ENCODE data around the gene VSTM2L.
A peak's percentile ranks its signal among the peaks of the same experiment; 100 is the strongest.

VSTM2L gene

DNA sequence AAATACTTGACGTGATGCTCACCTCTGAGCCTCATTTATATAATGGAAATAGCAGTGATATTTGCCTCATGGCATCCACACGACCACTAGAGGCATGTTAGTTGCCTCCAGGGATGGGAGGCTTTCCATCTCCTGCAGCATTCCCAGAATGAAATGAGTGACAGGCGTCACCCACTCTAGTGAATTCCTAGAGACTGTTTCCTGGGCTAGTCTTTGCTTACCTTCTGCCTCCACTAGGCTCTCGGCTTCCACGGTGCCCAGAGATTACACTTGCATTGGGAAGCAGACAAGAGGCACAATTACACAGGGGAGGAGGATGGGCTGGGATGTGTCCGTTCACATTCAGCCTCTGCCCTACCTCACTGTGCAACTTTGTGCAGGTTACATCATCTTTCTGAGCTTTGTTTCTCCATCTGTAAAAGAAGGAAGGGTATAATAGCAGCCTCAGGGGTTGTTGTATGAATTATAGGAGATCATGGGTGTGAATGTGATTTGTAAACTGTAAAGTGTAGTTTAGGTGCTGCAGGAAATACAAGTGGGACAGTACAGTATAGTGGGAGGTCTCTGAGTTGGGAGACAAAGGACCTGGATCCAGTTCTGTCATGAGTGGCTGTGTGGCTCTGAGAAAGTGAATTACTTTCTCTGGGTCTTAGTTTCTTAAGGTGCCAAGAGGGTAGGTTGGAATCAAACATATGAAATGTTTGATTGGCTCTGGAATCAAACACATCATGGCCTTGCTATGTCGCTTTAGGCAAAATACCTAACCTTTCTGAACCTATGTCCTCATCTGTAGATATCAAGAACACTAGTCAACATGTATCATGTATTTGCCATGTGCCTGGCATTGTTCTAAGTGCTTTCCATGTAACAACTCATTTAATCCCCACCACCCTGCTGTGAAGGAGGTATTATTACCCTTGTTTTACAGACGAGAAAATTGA is 3.6 kb upstream of the VSTM2L start:
- no peak for DNase-seq (ENCODE audit: low spot score)

DNA sequence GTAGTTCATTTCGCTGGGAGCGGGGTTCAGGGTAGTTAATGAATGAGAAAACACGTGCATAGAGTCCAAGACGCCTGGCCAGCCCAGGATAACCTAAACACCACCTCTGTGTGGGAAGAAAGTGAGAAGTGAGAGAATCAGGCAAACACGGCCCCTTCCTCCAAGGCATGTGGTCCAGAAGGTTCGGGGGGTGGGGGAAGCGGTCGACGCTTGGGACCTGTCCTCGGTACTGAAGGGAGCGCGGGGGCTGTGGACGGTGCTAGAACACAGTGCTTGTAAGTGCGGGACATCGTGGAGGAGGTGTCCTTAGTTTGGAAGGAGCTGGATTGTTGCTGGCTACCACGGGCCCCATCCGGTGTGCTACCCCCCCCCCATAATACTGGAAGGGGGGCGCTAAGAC is 1.7 kb upstream of the VSTM2L start:
- no peak for DNase-seq (ENCODE audit: low spot score)

DNA sequence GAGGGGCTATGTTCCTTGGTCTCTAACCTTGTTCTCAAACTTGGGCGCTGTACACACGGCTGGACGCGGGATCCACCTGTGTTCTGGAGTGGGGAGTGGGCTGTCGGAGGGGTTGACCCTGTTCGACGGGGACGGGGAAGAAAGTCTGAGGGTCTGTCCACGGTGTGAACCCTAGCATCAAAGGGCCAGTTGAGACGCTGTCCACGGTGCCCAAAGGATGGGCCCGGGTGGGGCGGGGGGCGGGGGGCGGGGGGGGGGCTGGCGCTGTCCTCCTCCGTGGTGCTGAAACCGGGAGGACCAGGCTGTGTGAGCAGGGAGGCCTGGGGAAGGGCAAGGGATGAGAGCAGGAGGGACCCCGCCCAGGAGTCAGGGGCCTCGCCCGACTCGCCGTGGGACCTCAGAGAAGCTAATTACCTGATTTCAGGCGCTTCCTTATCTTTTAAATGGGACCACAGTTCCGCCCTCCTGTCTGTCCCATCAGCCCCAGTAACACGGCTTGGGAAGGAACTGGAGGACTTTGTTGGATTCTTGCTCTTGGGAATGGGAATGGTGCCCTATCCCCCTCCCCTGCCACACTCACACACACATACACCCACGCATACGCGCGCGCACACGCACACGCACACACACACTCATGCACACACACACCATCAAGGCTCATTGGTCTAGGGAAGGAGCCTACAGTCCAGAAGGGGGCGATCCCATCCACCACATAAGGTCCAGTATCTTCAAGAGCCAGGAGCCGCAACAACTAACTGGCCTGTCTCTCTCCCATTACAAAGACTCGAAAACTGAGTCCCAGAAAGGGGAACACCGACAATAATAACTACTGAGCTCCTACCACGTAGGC is 1.0 kb upstream of the VSTM2L start:
- peak; percentile 76 for DNase-seq (ENCODE audit: low spot score)

DNA sequence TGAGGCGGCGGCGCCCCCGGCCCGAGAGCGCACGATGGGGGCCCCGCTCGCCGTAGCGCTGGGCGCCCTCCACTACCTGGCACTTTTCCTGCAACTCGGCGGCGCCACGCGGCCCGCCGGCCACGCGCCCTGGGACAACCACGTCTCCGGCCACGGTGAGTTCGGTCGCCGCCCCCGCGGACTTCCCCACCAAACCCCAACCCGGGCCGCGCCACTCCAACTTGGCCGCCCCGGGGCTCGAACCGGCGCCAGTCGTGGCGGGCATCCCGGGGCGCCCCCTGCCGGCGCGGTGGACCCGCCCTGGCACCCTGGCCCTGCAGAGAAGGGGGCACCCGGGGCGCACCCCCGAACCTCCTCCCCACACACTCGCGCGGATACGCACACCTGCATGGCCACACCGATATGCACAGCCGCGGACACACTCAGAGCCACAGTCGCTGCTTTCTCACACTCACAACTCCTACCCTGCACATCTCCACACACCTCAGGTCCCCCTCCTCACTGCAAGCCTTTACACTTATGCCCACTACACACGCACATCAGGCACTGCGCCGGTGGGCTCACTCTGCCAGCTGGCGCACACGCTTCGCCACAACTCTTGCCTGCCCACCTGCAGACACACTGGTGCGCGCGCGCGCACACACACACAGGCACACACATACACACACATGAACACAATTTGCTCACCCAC is 535 bp downstream of the VSTM2L start:
- DNase-seq (ENCODE audit: low spot score), result no peak

DNA sequence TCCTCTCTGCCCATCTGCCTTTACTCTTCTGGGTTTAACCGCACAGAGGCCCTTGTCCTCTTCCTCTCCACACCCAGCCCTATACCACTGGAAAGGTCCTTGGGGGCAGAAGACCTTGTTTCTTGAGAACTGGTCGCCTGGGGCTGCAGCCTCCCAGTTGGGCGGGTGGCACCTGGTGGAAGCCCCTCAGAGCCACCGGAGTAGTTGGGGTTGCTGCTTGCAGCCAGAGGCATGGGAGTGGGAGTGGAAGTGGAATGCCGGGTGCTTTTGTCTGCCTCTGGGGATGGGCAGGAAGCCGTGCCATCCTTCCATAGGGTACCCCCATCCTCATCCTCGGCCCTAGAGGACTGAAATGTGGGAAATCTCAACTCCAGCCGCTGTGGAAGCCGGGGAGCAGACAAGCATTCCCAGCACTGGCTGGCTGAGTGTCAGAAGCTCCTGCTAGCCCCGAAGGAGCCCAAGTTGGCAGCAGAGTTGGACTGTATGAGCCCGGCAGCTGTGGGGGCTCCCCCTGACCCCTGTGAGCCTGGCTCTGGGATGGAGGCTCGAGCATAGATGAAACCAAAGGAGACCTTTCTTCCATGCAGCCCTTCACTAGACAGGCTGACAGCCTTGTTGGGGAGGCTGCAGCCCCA is 1.2 kb downstream of the VSTM2L start:
- no peak for DNase-seq (ENCODE audit: low spot score)

DNA sequence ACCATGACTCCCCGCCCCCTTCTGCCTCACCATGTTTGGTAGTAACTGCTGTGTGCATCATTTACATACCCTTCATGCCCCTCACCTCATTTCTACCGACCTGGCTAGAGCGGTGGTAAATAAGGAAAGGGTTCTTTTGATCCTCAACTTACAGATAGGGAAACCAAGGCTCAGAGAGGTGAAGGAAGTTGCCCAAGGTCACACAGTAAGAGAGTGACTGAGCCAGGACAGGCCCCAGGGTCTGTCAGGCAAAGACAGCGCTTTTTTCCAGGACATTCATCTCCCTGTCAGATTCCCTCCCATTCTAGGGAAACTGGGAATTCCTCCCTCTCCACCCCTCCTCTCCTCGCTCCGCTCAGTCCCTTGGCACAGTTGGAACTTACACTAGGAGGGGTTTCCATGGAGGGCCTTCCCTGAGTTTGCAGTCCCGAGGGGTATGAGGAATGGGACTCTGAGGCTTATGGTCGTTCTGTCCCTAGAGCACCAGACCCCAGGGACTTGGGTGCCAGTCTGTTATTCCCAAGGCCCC is 2.0 kb downstream of the VSTM2L start:
- no peak for DNase-seq (ENCODE audit: low spot score)

DNA sequence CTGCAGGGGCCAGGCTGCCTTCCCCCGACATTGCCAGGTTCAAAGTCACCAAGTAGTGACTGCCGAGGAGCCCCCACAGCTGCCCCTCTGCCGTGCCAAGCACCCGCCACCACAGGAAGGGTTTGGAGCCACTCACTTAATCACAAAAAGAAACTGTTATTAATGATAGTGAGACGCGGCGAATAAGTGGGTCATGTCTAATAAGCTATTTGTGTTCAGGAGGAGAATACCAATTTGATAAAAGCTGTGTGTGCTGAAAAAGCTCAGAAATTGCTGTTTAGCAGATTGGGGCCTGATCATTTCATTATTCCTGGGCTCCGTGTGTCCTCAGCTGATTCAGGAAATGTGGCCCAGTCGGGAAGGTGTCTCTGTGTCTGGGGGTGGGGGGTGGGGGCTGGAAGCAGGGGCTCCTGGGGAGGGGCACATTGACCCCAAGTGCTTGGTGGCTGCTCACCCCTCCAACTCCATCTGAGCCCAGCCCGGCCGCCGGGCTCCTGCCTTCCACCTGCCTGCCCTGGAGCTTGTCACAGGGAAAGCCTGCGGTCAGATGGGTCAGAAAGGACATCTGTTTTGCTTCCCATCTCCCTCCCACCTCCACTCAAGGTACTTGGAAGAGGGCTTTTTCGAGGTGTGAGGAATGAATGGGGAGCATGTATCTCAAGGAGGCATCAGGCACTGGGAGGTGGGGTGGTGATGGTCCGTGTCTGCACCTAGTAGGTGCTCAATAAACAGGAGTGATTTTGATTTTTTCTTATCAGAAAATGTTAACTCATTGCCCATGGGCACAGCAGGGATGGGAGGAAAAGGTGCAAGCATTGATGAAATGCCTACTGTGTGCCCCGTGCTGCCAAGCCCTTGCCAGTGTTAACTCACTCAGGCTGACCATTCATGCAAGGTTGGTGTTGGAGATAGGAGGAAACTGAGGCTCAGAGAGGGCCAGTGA is 3.0 kb downstream of the VSTM2L start:
- peak; percentile 63 for DNase-seq (ENCODE audit: low spot score)

DNA sequence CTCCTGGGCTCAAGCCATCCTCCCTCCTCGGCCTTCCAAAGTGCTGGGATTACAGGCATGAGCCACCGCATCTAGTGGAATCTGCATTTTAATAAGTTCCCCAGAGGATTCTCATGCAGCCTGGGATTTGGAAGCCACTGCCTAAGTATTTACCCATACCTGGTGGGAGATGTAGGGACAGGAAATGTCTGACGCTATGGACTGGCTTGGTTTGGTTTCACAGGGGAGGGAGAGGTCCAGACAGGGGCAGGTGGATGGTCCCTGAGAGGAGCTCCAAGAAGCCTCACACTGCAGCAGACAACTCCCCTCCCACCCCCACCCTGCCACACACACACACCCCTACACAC is 4.4 kb downstream of the VSTM2L start:
- DNase-seq (ENCODE audit: low spot score), result no peak

DNA sequence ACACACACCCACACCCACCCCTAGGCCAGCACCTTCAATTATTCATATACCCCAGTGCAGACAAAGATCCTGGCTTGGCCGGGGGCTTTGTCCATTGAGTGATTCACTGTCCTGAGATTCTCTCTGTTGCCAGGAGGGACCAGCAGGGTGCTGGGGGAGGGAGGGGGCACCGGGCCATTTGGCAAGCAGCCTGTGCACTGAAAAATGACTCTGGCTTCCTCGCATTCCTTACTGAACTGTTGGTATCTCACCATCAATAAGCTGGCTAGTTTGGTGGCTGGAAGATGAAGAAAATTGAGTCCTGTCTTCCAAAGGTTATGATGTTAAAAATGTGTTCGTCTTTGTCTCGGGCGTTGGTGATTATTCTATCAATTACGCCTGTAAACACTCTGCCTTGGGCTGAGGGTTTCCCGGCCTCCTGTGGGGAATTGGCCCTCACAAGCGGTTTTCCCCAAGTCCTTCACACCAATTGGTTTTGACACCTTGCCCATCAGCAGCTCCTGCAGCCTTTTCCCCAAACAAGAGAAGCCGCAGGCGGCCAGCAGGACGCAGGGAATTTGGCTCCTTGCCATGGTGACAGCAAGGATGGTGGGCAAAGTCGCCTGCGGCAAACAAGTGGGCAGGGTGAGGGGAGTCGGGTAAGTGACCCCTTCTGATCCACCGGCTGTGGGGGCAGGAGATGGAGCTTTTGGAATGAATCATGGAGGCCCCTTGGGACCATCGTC is 4.9 kb downstream of the VSTM2L start:
- no peak for DNase-seq (ENCODE audit: low spot score)

DNA sequence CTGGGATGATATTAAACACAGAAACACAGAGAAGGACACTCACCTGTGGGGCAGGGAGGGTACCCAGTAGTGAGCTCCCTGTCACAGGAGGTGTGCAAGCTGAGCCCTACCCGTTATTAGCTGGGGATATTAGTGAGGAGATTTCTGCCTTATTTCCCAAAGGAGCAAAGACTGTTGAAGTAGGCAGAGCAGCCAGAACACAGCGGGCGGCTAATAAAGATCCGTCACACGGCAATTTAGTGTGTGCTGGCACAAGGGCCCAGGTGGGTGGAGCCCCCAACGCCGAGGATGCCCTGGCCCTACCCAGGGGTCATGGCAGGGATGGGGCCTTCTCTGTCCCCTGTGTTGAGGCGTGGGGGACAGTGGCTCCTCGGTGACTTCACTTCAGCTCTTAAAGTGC is 8.3 kb downstream of the VSTM2L start:
- no peak for DNase-seq (ENCODE audit: low spot score)

DNA sequence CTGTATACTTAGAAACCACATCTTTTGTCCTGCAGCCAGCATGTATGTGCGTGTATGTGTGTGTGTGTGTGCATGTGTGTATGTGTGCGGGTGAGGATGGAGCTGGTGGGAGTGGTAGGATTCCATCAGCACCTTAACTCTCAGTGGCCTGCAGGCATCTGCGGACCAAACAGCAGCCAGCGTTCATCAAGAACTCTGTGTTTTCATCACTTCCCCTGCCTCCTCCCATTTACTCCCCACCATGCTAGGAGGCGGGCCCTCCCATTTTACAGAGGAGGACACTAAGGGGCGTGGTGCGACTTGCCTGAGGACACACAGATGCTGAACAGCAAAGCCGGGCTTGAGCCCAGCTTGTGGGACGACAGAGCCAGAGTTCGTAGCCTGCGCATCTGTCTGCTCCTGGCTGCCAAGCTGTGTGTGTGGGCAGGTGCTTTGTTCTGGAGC is 8.9 kb downstream of the VSTM2L start:
- peak; percentile 88 for DNase-seq (ENCODE audit: low spot score)

DNA sequence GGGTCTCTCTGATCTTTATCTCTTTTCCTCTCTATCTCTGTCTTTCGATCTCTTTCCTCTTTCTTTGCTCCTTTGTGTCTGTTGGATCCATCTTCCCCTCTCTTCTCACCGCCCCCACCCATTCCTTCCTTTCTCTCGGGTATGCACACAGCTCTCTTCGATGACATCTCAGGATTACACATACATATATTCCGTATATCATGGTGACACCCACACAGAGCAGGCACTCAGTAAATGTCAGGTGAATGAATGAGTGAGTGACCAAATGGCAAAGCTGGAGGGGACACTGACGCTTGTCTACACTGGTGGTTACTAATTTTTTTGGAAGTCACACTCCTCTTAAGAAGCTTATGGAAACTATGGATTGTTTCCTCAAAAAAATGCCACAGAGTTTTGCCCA is 9.9 kb downstream of the VSTM2L start:
- DNase-seq (ENCODE audit: low spot score), result no peak

DNA sequence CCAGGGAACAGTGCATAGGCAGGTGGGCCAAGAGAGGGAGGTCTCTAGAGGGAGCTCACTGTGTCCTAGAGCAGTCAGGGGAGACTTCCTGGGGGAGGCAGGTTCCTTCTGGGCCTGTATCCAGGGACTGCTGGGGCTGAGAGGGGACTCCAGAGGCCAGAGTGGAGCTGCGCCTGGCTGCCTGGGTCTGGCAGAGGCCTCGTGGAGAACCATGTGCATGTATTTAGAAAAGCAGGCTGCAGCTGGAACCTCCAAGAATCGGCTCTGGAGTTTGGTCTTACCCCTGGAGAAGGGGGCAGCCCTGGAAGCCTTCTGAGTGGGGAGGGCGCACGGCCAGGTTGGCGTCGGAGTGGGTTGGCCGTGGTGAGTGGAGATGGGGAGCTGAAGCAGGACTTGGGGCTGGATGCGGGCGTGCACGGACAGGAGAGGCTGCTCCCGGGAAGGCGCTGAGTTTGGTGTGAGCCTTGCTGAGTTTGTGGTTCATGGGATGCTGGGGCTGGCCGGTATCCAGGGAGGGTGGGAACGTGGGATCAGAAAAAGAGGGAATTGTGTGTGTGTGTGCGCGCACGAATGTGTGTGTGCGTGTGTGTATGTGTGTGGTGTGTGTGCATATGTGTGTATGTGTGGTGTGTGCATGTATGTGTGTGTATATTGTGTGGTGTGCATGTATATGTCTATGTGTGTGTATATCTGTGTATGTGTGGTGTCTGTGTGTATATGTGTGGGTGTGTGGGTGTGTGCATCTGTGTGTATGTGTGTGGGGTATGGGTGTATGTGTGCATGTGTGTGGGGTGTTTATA is 10.8 kb downstream of the VSTM2L start:
- peak; percentile 62 for DNase-seq (ENCODE audit: low spot score)

DNA sequence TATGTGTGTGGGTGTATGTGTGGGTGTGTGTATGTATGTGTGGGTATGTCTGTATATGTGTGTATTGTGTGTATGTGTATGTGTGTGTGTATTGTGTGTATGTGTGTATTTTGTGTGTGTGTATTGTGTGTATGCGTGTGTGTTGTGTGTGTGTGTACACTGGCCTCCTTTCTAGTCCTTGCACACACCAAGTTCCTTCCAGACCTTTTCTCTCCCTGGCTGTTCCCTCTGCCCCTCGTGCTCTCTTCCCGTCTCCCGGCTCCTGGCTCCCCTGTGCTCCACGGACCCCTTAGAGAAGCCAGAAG is 11.4 kb downstream of the VSTM2L start:
- no peak for DNase-seq (ENCODE audit: low spot score)

DNA sequence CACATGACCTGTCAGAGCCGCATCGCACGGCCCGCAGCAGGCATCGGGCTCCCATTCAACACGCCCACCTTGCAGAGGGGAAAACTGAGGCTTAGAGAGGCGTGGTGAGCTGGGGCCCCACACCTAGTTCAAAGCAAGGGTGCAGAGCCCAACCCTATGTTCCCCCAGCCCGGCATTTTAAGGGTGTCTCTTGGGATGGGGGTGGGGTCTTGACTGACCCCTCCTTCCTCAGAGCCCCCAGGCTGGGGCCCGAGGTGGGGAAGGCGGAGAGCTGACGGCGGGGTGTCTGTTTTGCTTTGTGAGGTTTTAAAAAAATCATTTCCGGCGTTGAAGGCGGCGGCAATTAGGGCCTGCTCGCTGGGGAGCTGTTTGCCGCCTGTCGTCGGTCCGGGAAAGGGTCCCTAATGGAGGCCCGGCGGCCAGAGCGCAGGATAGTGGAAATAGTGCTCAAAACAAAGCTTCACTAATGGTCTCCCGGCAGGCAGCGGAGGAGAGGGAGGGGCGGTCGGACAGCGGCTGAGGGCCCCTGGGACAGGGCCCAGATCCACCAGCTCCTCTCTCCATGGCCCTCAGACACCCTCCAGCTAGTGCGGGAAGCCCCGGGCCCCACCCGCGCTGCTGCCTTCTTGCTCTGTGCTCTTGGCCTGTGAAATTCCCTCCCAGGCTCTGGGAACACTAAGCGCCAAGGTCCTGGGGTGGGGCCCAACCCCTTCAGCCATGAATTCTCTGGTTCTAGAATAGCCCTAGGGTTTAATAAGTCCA is 11.9 kb downstream of the VSTM2L start:
- DNase-seq (ENCODE audit: low spot score), result peak; percentile 93

DNA sequence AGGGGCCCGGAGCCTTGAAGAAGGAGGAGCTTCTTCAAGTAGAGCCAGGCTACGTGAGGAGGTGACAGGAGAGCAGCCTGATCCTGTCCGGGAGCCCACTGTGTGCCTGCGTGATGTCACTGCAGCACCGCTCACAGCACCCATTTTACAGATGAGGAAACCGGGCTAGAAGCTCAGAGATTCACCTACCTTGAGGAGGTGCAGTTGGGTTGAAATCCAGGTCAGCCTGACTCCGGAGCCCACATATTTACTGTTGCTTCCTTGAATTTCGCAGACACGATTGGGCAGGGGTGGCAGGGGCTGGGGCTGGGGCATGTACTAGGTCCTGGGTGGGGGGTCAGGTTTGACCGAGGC is 12.5 kb downstream of the VSTM2L start:
- DNase-seq (ENCODE audit: low spot score), result no peak

DNA sequence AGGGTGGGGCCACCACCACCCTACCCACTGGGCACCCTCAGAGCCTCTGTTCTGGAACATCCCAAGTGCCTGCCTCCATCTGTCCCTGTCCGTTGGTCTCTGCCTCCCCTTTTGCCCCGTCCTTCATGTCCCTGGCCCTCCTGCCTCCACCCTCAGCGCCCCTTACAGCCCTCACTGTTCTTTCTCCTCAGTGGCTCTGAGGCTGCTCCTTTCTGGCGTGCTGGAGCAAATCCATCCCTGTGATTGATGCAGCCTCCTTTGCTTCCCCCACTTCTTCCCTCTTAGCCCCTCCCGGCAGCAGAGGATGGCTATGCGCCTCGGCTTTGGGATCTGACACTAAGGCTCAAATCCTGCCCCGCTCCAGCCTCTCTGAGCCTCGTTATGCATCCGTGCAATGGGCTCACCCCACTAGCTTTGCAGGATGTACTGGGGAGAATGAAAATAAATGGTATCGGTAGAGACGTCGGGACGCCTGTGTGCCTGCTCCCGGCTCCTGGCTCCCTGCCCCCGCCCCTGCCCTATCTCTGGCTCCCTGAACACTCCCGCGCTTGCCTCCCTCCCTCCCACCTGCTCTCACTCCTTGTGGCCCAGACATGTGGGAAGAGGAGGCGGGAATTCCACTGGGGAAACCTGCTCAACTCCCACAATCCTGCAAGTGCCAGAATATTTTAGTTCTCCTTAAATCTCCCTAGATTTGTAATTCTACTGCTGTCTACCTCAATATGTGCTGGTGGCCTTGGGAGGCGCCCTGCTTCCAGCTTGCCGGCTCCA is 13.1 kb downstream of the VSTM2L start:
- DNase-seq (ENCODE audit: low spot score), result peak; percentile 82
